HG02610 (cell line): ENCODE measurements around the gene MED29.

ENCODE experiments used
- ATAC-seq: cut with Tn5 transposase; IDR thresholded peaks from one replicate; pipeline ENCODE4 v1.9.1; 2021; ENCODE audit warnings: mild to moderate bottlenecking, moderate library complexity; ENCODE audit not compliant: unreplicated experiment

MED29 gene, protein sequence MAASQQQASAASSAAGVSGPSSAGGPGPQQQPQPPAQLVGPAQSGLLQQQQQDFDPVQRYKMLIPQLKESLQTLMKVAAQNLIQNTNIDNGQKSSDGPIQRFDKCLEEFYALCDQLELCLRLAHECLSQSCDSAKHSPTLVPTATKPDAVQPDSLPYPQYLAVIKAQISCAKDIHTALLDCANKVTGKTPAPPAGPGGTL

DNA sequence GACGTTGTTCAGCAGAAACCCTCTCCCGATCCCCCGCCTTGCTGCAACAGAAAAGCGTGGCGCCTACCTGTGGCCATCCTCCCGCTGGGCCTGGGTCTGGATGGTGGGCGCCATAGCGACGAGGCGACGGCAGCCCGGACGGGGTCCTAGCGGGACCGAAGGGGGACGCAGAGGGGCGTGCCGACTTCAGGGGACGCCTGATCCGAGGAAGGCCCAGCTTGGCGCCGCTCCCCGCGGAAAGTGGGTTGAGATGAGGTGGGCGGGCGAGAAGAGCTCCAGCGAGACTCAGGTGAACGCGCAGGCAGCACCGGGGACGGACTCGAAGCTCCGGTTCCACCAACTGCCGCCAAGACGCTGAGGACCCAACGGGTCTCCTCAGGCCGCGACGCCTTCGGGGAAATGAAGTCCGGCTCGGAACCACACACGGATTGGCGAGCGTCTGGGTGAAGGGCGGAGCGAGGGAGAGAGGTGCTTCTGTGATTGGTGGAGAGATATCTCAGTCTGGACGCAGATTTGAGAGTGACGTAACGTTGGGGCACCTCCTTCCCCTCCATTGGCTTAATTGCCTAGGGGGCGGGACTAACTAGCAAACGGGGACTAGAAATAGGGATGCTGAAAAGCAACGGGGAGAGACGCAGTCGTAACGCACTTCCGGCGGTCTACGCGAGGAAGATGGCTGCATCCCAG, at the start of gene MED29, which contains the start of gene PAF1:
Gene MED29 (plus strand): TSS at position 628 of the 687 bp plus-strand sequence. CDS start 45 bp downstream, at position 673.
Gene PAF1 (minus strand): TSS at position 356 of the 687 bp plus-strand sequence. CDS start 242 bp downstream, at position 114.
- peak; percentile 92 for ATAC-seq

DNA sequence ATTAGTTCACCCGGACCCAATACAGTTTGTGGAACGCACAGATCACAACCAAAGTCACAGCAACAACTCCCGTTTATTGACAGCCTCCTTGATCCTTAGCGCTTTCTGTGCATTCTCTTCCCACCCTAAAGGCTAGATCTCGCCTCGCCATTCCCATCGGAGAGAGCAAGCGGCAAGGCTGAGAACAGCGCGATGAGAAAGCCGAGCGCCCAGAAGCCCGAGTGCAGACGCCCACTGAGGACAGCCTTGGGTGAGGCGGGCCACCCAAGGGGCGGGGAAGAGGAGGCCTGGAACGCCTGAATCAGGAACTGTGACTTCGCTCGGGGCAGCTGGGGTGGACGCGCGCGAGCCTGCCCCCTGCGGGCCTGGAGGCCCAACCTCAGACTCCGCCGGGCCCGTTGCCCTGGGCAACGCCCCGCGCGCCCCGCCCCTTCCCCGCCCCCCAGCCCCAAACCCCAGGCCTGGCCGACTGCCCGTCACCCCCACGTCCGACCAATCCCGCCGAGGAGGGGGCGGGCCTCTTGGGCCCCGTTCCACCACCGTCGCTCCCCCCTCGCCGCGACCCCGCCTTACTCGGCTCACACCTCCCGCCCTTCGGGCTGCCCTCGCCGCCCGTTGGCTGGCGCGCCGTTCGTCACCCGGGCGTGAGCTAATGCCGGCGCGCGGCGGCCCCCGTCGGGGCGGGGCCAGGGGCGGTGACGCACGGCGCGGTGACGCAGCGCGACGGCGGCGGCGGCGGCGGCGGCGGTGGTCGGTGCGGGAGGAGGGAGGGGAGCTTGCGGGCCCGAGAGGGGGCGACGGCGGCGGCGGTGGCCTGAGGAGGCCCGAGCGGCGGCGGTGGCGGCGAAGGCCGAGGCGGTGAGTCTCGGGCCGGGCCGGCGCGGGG, 49.2 kb upstream of the MED29 start, which contains the start of gene SAMD4B:
Gene SAMD4B (plus strand): TSS at position 703 of the 886 bp plus-strand sequence. CDS start 14,473 bp downstream, outside the sequence.
- ATAC-seq: peak; percentile 87

DNA sequence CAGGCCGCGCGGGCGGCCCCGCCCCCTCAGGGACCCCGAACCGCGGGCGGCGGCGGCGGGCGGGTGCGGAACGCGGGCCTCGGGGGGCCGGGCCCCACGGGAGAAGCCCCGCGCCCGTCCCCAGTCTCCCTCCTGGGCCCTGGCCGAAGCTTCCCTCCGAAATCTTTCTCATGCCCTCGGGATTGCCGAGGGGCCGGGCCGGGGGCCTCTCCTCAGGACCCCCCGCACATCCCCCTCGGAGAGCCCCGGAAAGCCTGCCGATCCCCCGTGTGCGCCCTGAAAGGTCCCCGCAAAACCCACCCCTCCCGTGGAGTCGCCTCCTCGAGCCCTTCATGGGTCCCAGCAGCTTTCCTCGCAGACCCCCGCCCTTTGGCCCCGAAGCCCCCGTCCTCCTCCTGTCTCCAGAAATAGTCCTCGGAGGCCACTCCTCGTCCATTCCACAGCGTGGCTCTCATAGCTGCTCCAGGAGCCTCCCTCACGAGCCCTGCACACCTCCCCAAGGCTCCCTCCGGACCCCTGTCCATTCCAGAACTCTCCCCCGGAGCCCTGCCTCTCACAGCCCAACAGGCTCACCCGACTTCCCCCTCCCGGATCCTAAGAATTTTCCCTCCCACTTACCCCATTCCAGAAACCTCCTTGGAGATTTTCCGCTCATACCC, 48.4 kb upstream of the MED29 start:
- no peak for ATAC-seq

DNA sequence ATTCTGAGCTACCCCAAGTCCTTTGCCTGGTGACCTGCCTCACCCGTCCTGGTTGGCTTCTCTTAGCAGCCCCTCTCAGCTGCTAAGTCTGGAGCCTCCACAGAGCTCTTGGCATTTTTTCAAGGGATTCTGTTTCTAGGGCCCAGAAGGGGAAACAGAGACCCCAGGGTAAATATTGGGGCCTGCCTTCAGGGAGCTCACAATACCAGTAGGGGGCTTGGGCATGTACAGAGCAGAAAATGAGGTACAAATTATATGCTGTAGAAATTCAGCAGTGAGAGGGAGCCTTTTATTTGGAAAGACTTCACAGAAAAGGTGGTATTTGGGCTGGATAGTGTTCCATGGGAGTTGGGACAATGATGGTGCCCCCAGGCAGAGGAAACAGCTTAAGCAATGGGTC, 45.2 kb upstream of the MED29 start:
- no peak for ATAC-seq

DNA sequence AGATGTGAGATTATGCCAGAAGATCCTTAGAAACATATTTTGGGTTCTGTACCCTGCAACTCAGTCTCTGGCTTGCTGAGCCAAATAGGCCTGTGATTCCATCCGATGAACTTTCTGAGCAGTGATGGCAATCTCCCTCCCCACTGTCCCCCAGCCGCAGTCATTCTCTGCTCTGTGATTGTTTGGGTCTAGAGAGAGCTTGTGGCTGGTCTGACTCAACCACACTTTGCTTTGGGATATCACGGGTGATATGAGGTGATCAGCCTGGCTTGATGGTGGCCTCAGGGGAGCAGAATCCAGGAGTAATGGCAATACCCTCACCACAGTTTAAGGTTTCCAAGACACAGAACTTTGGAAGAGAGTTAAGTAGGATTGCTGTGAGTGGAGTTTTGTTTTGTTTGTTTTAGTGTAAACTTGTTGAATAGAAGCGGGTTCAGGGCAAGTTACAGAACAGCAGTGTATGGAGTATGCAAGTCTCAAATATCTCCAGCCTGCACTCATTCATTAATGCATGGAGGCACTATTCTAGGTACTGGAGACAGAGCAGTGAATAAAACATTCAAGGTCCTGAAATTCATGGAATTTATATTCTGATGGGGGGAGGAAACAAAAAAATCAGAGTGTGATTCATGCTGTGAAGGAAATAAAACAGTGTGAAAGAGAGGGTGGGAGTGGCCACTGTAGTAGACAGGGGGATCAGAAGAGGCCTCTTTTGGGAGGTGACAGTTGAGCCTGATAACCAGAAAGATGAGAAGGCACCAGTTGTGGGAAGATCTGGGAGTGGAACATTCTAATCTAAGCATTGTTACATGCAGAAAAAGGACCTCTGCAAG, 43.6 kb upstream of the MED29 start:
- no peak for ATAC-seq

DNA sequence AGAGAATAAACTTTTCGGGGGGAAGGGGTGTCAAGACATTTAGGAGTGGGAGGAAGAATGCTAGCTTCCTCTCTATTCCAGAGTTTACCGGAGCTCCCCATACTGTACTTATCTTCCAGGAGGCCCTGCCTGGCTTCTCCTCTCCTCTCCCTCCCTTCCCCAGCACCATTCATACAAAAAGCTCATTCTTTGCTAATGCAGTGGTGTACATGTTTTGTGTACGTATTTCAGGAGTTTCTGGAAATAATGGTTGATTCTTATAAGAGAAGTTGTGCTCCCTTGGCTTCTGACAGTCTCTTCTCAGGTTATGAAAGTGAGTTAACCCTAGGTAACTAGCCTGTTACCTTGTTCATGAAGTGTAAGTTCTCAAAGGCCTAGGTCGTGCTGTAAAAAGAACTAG, 41.9 kb upstream of the MED29 start:
- no peak for ATAC-seq

DNA sequence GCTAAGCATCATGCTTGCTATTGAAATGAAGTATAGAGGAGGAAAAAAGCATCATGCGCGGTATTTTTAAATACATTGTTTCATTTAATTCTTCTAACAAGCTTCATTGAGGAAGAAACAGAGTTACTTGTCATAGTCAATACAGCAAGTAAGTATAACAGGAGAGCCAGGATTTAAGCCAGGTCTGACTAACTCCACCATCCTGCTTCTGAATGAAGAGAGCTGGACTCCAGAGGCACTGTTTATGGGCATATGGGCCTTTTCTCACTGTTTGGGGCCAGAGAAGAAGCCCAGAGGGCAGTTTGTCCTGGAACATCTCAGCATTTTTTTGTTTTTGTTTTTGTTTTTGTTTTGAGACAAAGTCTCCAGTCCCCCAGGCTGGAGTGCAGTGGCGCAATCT, 41.0 kb upstream of the MED29 start:
- ATAC-seq: no peak

DNA sequence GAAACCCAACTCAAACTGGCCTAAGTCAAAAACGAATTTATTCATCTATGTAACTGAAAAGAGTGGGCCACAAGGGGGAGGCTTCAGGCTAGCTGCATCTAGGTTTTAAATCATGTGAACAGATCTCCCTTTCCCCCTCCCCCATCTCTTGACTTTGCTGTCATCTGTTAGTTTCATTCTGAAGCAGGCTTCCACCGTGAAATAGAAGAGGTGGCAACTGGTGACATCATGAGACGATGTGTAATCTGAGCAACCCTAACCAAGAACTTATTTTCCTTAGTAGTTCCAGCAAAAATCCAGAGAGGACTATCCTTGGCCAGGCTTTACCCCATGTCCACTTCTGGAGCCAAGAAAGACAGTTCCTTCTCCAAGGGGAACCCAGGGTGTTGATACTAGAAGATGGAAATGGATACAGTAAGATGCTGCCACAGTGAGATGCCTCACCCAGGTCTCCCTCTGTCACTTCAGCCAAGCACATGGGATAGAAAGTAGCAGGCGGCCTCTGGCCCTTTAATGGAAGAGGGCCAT, 39.6 kb upstream of the MED29 start:
- ATAC-seq: peak; percentile 75

DNA sequence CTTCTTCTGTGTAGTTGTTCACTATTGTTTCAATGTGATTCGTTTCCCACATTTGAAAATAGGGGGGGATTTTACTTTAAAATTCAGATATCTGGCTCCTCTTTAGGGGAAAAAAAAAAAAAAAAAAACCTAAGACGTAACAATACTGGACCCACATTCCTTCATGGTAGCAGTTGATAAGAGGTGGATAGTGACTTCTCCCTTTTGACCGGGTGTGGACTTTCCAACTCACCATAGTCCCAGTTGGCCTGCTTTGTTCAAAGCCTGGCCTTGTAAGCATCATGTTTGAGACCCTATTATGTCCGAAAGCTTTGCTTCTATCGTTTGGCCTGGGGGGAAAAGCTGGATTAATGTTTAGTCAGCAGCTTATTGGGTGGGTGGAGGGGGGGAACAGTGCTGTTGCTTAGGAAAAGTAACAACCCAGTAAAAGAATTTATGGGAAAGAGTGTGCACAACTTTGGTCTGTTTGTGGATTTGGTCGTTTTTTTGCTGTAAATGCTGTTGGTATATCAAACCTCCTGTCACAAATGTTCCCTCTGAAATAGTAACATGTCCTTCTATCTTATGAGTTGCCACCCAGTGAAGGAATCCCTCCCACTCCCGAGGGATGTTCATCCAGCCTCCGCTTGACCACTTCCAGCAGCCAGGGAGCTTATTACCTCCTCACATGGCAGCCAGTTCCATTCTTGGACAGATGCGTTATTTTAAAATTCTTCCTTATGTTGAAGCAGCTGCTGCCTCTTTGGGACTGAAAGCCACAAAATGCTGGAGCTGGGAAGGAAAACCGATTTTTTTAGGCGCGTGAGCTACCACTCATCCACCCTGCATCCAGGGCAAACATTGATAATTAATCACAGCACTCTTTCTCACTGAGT, 38.6 kb upstream of the MED29 start:
- no peak for ATAC-seq

DNA sequence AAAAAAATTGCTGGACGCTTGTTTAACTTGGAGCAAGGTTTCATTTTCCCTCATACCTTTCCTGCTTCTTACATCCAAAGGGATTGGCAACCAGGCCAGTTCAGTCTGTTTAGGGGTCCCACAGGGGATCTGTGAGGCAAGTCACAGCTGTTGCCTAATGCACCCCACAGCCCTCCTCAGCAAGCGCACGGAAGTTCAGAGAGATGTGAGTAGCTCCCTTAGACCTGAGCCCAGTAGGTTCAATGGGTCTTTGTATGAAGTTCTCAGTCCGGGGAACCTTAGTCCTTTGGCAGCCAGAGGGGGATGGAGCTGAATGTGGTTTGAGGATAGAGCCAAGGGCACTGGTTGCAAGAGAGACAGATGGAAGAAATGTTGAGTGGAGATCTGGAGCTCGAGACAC, 35.9 kb upstream of the MED29 start:
- no peak for ATAC-seq

DNA sequence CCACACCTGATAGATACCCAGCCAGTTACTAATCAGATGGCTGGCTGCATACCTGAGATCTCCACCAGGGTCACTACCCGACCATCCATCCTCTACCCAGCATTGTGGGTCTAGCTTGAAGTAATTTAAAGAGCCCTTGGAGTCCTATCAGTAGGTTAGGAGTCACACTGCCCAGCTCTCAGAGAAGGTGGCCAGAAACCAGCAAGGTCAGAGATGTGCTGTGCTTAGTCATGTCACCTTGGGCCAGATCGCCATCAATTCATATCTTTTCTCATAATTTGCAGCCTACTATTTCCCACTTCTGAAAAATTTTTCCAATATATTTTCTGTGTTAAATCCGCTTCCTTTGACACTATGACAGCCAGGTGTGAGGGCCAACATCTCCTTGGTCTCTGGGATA, 35.1 kb upstream of the MED29 start:
- ATAC-seq: no peak

DNA sequence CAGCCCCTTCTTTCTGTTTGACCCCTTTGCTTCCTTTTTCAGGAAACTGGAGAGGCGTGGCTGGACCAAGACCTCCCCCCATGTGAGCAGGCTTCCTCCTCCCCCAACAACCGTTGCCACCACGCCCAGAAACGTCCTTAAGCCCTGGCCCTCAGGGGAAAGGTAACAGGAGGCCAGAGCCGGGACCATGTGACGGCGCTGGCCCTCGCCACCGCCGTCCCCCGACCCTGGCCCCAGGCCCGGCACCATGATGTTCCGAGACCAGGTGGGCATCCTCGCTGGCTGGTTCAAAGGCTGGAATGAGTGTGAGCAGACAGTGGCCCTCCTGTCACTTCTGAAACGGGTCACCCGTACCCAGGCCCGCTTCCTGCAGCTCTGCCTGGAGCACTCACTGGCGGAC, 34.5 kb upstream of the MED29 start:
- no peak for ATAC-seq

DNA sequence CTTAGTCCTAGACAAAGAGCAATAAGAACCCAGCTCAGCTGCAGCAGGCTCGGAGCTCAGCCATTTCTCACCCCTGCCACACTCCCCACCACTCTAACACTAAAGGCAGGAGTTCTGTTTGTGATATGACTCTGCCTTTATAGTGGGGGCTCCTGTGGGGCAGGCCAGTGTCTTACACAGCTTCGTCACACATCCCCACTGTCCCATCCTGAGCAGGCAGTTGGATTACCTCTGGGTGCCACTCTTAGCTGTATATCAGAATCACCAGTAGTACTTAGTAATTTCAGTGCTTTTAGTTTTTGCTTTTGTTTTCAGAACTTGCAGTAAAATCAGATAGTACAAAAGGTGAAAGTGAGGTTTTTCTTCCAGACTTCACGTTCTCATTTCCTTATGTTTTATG, 32.2 kb upstream of the MED29 start:
- no peak for ATAC-seq

DNA sequence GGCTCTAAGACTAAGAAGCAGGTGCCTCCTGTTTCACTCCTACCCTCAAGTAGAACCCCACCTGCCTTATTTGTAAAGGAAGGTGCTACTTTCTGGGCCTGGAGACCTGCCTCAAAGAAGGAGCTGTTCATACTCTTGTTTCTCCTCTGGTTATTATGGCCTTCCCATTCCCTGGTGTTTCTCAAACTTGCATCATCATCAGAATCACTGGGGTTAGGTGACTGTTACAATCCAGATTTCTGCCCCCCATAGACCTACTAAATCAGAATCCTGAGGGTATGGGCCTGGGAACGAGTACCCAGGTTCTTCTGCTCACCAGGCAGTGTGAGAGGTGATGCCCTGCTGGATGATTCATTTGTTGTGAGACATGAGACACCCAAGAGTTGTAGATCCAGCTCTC, 30.6 kb upstream of the MED29 start:
- no peak for ATAC-seq

DNA sequence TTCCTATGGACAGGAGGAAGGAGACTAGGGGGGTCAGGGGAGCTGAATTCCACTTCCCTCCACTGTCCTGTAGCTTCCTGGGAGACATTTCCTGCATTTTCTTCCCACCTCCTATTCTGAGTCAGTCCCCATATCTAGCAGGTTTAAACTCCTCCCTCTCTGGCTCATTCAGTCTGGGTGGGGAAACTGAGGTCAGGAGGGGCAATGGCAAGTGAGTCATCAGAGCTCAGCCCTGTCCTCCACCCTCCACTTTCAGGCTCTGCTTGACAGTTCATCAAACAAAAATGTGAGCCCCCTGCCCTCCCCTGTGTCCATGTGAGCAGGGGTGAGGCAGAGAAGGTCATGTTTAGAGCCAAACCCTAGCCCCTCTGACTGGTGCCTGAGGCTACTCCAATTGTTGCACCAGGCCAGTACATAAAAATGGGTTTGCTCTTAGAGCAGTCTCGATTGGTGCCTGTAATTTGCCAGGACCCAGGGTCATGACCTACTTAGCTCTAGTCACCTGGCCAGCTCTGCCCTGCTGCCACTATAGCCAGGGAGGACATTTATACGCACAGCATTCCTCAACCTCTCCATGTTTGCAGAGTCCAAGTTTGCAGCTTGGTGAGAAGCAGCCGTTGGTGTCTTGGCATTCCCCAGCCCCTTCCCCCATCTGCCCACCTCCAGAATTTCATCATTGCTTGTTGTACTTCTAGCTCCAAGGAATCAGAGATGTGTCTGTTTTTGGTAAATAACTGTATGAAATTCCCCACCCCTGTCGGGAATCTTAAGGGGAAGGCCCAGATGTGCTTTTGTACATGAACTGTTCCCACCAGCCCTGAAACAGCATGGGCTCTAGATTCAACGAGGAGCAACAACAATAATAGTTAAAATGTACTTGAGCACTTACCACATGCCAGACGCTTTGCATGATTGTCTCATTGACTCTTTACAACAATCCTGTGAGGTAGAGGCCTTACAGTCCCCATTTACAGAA, 28.2 kb upstream of the MED29 start:
- ATAC-seq: no peak

DNA sequence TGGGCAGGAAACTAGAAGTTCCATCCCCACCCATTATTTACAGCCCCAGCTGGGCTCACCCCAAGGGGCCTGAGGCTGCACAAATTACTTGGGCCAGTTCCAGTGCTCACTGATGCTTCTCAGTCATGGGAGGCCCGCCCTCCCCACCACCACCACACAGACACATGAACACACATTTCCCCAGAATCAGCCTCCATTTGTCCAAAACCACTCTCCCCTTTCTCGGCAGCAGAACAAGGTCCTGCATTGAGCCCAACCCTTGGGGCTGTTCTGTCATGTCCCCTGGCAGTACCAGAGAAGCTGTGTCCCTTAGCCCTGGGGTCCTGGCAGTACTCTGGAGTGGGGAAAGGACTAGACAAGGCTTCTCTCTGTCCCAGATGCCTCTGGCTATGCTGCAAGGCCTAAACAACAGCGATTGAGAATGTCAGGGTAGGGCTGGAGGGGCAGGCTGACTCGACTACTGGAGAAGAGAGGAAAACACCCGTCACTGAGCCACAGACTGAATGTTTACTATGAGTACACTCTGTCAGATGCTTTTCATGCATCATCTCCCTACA, 27.2 kb upstream of the MED29 start:
- ATAC-seq: no peak

DNA sequence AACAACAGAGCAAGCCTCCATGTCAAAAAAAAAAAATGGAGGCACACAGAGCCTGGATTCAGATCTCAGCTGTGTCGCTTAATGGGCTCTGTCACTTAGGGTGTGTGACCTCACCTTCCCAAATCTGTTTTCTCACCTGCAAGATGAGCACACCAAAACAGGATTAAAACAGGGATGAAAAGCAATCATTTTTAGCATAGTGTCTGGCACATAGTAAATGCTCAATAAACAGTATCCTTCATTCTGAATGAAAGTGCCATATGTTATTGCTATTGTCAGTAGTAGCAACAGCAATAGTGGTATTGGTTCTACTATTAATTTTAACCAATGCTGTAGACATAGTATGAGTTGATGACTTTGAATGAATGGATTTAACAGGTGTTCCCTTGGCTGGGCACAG, 25.6 kb upstream of the MED29 start:
- ATAC-seq: no peak
